Activated naive CD4-positive, alpha-beta T cell treated with anti-CD3 and anti-CD28 coated beads for 36 hours (primary cell): ENCODE measurements around the gene LPXN. TPM values are rescaled to one million over a fixed set of nuclear protein-coding genes. Genes with fewer than 3 reads are reported as not detected.

Experiments
- CTCF ChIA-PET: fragments of 350-600 bp; sonication (Branson Sonifier 250); formaldehyde crosslinking; loops from one replicate; lab custom pipeline; 2021; ENCODE audit warnings: antibody characterized with exemption; lab: Charles Lee
- DNase-seq: peaks from one replicate; pipeline ENCODE4 v3.0.0-alpha.2; 2020
- H3K27ac Mint-ChIP-seq: one replicate; pipeline ENCODE4 v1.8.0; 2021; ENCODE audit warnings: mild to moderate bottlenecking, mixed read lengths
- H3K27me3 Mint-ChIP-seq: one replicate; pipeline ENCODE4 v1.8.0; 2021; ENCODE audit warnings: low read depth, mixed read lengths
- H3K36me3 Mint-ChIP-seq: one replicate; pipeline ENCODE4 v1.8.0; 2021; ENCODE audit warnings: low read depth, mixed read lengths
- H3K4me1 Mint-ChIP-seq: one replicate; pipeline ENCODE4 v1.8.0; 2021; ENCODE audit warnings: low read depth, mixed read lengths
- H3K4me3 Mint-ChIP-seq: one replicate; pipeline ENCODE4 v1.8.0; 2021; ENCODE audit warnings: mild to moderate bottlenecking, moderate library complexity, mixed read lengths
- H3K9me3 Mint-ChIP-seq: one replicate; pipeline ENCODE4 v1.8.0; 2021; ENCODE audit warnings: mixed read lengths
- intact Hi-C: fragments of 100-400 bp; cut with micrococcal nuclease; formaldehyde crosslinking; loops from one replicate; pipeline ENCODE4 v1.15.1; 2023
- total RNA-seq, 2 experiments: library from RNA; stranded (reverse); gene quantifications; one replicate each; pipeline ENCODE4 v1.2.3, GENCODE V29; 2021

LPXN gene
- total RNA-seq, 2 experiments from 2014 or later: 84.9 to 85.1 TPM

- no peaks in the 10 kb centered on the region for H3K27me3 Mint-ChIP-seq
- DNase-seq: no peak
- CTCF ChIA-PET: interaction anchor here (1.7 kb wide), 1 partner anchor 58 kb away, joined by 4 read pairs; no protein-coding TSS in a partner anchor
- no peak overlapping the region for H3K27ac Mint-ChIP-seq
- intact Hi-C loops: loop anchor here (5.0 kb wide), 1 partner anchor 1162 kb away; no protein-coding TSS in a partner anchor
- no peaks in the 10 kb centered on the region for H3K9me3 Mint-ChIP-seq
- H3K4me3 Mint-ChIP-seq: no peak overlapping the region
- peaks cover 5% of the 10 kb centered on the region for H3K36me3 Mint-ChIP-seq
- peaks cover 5% of the 10 kb centered on the region for H3K4me1 Mint-ChIP-seq
Observed at GRCh38 chr11:58509748-58510147, 65.9 kb downstream of the LPXN start.

- no peak for DNase-seq
- H3K4me1 Mint-ChIP-seq: peaks cover 5% of the 10 kb centered on the region
- CTCF ChIA-PET: interaction anchor here (1.7 kb wide), 1 partner anchor 59 kb away, joined by 4 read pairs; no protein-coding TSS in a partner anchor
- peaks cover 7% of the 10 kb centered on the region for H3K36me3 Mint-ChIP-seq
- H3K4me3 Mint-ChIP-seq: no peak overlapping the region
- intact Hi-C loops: no loop called here
- no peak overlapping the region for H3K27ac Mint-ChIP-seq
- no peaks in the 10 kb centered on the region for H3K9me3 Mint-ChIP-seq
- no peaks in the 10 kb centered on the region for H3K27me3 Mint-ChIP-seq
Observed at GRCh38 chr11:58508814-58509213, 66.8 kb downstream of the LPXN start.

- CTCF ChIA-PET: no interaction called here
- Mint-ChIP-seq H3K4me1 (peaks cover 5% of the 10 kb centered on the region), H3K36me3 (peaks cover 7% of the 10 kb centered on the region), H3K27me3 (no peaks in the 10 kb centered on the region), H3K27ac (no peak within 1 kb of the TSS), H3K4me3 (no peak within 1 kb of the TSS), H3K9me3 (no peaks in the 10 kb centered on the region)
- no peak for DNase-seq
- intact Hi-C loops: no loop called here
Observed at GRCh38 chr11:58508005-58508404, 67.7 kb downstream of the LPXN start, which contains the start of gene OR5B21. Gene OR5B21 (minus strand): TSS chr11:58508105. CDS start chr11:58508105, 0 bp downstream.

- H3K9me3 Mint-ChIP-seq: no peaks in the 10 kb centered on the region
- no peak for DNase-seq
- H3K27ac Mint-ChIP-seq: no peak overlapping the region
- peaks cover 7% of the 10 kb centered on the region for H3K36me3 Mint-ChIP-seq
- CTCF ChIA-PET: no interaction called here
- H3K4me1 Mint-ChIP-seq: peaks cover 5% of the 10 kb centered on the region
- intact Hi-C loops: no loop called here
- no peak overlapping the region for H3K4me3 Mint-ChIP-seq
- H3K27me3 Mint-ChIP-seq: no peaks in the 10 kb centered on the region
Observed at GRCh38 chr11:58507355-58507754, 68.3 kb downstream of the LPXN start.

GRCh38 chr11:58506935-58507334 is 68.7 kb downstream of the LPXN start:
- no peak for DNase-seq
- CTCF ChIA-PET: no interaction called here
- no peak overlapping the region for H3K27ac Mint-ChIP-seq
- intact Hi-C loops: no loop called here
- peaks cover 5% of the 10 kb centered on the region for H3K4me1 Mint-ChIP-seq
- no peak overlapping the region for H3K4me3 Mint-ChIP-seq
- H3K9me3 Mint-ChIP-seq: no peaks in the 10 kb centered on the region
- no peaks in the 10 kb centered on the region for H3K27me3 Mint-ChIP-seq
- peaks cover 7% of the 10 kb centered on the region for H3K36me3 Mint-ChIP-seq

- intact Hi-C loops: no loop called here
- CTCF ChIA-PET: interaction anchor here (1.0 to 1.5 kb wide), 4 partner anchors 8 to 71 kb away, joined by 3 to 7 read pairs (median 5); no protein-coding TSS in a partner anchor
- Mint-ChIP-seq H3K9me3 (no peaks in the 10 kb centered on the region), H3K4me1 (peaks cover 5% of the 10 kb centered on the region), H3K27ac (no peak overlapping the region), H3K4me3 (no peak overlapping the region), H3K27me3 (no peaks in the 10 kb centered on the region), H3K36me3 (peaks cover 7% of the 10 kb centered on the region)
- peak; percentile 10 for DNase-seq
Observed at GRCh38 chr11:58505849-58506248, 69.8 kb downstream of the LPXN start.

- Mint-ChIP-seq H3K4me1 (peaks cover 5% of the 10 kb centered on the region), H3K36me3 (peaks cover 7% of the 10 kb centered on the region), H3K9me3 (no peaks in the 10 kb centered on the region), H3K4me3 (no peak overlapping the region), H3K27ac (no peak overlapping the region), H3K27me3 (no peaks in the 10 kb centered on the region)
- intact Hi-C loops: no loop called here
- CTCF ChIA-PET: interaction anchor here (1.2 kb wide), 1 partner anchor 20 kb away, joined by 3 read pairs; no protein-coding TSS in a partner anchor
- DNase-seq: no peak
Observed at GRCh38 chr11:58504232-58504631, 71.4 kb downstream of the LPXN start.

- Mint-ChIP-seq H3K27ac (no peak overlapping the region), H3K27me3 (no peaks in the 10 kb centered on the region), H3K36me3 (peaks cover 7% of the 10 kb centered on the region), H3K4me1 (peaks cover 13% of the 10 kb centered on the region), H3K9me3 (no peaks in the 10 kb centered on the region), H3K4me3 (no peak overlapping the region)
- DNase-seq: no peak
- intact Hi-C loops: no loop called here
- CTCF ChIA-PET: interaction anchor here (1.2 kb wide), 1 partner anchor 21 kb away, joined by 3 read pairs; no protein-coding TSS in a partner anchor
Observed at GRCh38 chr11:58503361-58503856, 72.2 kb downstream of the LPXN start.

GRCh38 chr11:58502004-58502403 is 73.7 kb downstream of the LPXN start:
- CTCF ChIA-PET: no interaction called here
- no peak for DNase-seq
- no peak overlapping the region for H3K27ac Mint-ChIP-seq
- intact Hi-C loops: no loop called here
- H3K4me3 Mint-ChIP-seq: no peak overlapping the region
- no peaks in the 10 kb centered on the region for H3K9me3 Mint-ChIP-seq
- no peaks in the 10 kb centered on the region for H3K27me3 Mint-ChIP-seq
- peaks cover 24% of the 10 kb centered on the region for H3K4me1 Mint-ChIP-seq
- H3K36me3 Mint-ChIP-seq: peaks cover 2% of the 10 kb centered on the region

- H3K27ac Mint-ChIP-seq: no peak overlapping the region
- H3K9me3 Mint-ChIP-seq: no peaks in the 10 kb centered on the region
- H3K36me3 Mint-ChIP-seq: no peaks in the 10 kb centered on the region
- intact Hi-C loops: loop anchor here (2.0 kb wide), 1 partner anchor 26 kb away; no protein-coding TSS in a partner anchor
- peak; percentile 25 for DNase-seq
- H3K4me3 Mint-ChIP-seq: no peak overlapping the region
- H3K27me3 Mint-ChIP-seq: no peaks in the 10 kb centered on the region
- CTCF ChIA-PET: interaction anchor here (1.2 kb wide), 1 partner anchor 18 kb away, joined by 3 read pairs; no protein-coding TSS in a partner anchor
- peaks cover 22% of the 10 kb centered on the region for H3K4me1 Mint-ChIP-seq
Observed at GRCh38 chr11:58498464-58498863, 77.2 kb downstream of the LPXN start.

GRCh38 chr11:58497951-58498350 is 77.7 kb downstream of the LPXN start:
- no peaks in the 10 kb centered on the region for H3K27me3 Mint-ChIP-seq
- H3K9me3 Mint-ChIP-seq: no peaks in the 10 kb centered on the region
- peaks cover 22% of the 10 kb centered on the region for H3K4me1 Mint-ChIP-seq
- no peak for DNase-seq
- no peak overlapping the region for H3K4me3 Mint-ChIP-seq
- CTCF ChIA-PET: interaction anchor here (1.2 kb wide), 1 partner anchor 18 kb away, joined by 3 read pairs; no protein-coding TSS in a partner anchor
- intact Hi-C loops: loop anchor here (2.0 kb wide), 1 partner anchor 27 kb away; no protein-coding TSS in a partner anchor
- H3K27ac Mint-ChIP-seq: peak overlapping the region; percentile 42
- no peaks in the 10 kb centered on the region for H3K36me3 Mint-ChIP-seq

- H3K27me3 Mint-ChIP-seq: no peaks in the 10 kb centered on the region
- H3K27ac Mint-ChIP-seq: no peak overlapping the region
- DNase-seq: no peak
- peaks cover 22% of the 10 kb centered on the region for H3K4me1 Mint-ChIP-seq
- peaks cover 2% of the 10 kb centered on the region for H3K36me3 Mint-ChIP-seq
- no peak overlapping the region for H3K4me3 Mint-ChIP-seq
- H3K9me3 Mint-ChIP-seq: no peaks in the 10 kb centered on the region
- intact Hi-C loops: no loop called here
- CTCF ChIA-PET: no interaction called here
Observed at GRCh38 chr11:58495906-58496305, 79.8 kb downstream of the LPXN start.

- Mint-ChIP-seq H3K9me3 (no peaks in the 10 kb centered on the region), H3K4me3 (no peak overlapping the region), H3K36me3 (peaks cover 2% of the 10 kb centered on the region), H3K4me1 (peaks cover 21% of the 10 kb centered on the region), H3K27ac (no peak overlapping the region), H3K27me3 (no peaks in the 10 kb centered on the region)
- CTCF ChIA-PET: interaction anchor here (1.9 kb wide), 1 partner anchor 12 kb away, joined by 5 read pairs; no protein-coding TSS in a partner anchor
- DNase-seq: no peak
- intact Hi-C loops: no loop called here
Observed at GRCh38 chr11:58494101-58494500, 81.6 kb downstream of the LPXN start.
